Measurements from ENCODE around the gene ZNF628.

The ZNF628 gene

DNA sequence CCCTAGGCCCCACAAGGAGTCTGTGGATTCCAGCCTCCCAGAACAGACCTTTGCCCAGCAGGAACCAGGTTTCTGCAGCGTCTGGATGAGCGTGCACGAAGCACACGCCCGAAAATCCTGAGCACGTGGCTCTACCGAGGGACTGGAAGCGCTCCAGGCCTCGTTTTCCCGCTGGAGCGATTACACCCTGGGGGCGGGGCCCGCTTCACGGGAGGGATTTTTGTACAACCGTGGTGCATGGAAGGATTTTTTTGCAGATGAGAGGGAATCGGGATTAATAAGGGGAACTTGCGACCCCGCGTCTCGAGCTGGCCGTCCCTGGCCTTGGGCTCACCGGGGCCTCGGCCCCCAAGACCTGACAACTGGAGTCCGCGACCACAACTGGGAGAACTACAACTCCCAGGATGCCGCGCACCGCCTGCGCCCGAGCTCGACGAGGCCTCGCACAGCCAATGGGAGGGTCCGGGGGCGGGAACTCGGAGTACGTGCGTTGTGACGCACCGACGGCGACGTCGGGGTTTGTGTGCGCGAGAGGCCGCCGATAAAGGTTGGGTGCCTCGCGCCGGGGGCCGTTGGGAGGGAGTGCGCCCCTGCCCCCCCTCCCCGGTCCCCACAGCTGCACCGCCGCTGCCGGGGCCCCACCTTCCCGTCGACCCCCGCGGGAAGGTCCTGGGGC is at the start of gene ZNF628:
Gene ZNF628, plus strand, starts transcription at position 518 of the 676 bp plus-strand sequence. CDS start 3,294 bp downstream, outside the sequence.
- peak within 1 kb of the TSS; percentile 90 for H3K27ac ChIP-seq
- TF ChIP-seq ZFX (IDR thresholded peaks at IDR 0.05): peak; percentile 85; the same call in 1 of the 2 replicates
- TF ChIP-seq, protein P1, sequence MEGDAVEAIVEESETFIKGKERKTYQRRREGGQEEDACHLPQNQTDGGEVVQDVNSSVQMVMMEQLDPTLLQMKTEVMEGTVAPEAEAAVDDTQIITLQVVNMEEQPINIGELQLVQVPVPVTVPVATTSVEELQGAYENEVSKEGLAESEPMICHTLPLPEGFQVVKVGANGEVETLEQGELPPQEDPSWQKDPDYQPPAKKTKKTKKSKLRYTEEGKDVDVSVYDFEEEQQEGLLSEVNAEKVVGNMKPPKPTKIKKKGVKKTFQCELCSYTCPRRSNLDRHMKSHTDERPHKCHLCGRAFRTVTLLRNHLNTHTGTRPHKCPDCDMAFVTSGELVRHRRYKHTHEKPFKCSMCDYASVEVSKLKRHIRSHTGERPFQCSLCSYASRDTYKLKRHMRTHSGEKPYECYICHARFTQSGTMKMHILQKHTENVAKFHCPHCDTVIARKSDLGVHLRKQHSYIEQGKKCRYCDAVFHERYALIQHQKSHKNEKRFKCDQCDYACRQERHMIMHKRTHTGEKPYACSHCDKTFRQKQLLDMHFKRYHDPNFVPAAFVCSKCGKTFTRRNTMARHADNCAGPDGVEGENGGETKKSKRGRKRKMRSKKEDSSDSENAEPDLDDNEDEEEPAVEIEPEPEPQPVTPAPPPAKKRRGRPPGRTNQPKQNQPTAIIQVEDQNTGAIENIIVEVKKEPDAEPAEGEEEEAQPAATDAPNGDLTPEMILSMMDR (conservative IDR thresholded peaks at IDR 0.05): no peak

- H3K27ac ChIP-seq: no peak overlapping the region
- TF ChIP-seq, protein P1 (conservative IDR thresholded peaks at IDR 0.05): no peak
- TF ChIP-seq ZFX (IDR thresholded peaks at IDR 0.05): no peak
Measured at GRCh38 chr19:55431183-55431582, 45.2 kb upstream of the ZNF628 start.

DNA sequence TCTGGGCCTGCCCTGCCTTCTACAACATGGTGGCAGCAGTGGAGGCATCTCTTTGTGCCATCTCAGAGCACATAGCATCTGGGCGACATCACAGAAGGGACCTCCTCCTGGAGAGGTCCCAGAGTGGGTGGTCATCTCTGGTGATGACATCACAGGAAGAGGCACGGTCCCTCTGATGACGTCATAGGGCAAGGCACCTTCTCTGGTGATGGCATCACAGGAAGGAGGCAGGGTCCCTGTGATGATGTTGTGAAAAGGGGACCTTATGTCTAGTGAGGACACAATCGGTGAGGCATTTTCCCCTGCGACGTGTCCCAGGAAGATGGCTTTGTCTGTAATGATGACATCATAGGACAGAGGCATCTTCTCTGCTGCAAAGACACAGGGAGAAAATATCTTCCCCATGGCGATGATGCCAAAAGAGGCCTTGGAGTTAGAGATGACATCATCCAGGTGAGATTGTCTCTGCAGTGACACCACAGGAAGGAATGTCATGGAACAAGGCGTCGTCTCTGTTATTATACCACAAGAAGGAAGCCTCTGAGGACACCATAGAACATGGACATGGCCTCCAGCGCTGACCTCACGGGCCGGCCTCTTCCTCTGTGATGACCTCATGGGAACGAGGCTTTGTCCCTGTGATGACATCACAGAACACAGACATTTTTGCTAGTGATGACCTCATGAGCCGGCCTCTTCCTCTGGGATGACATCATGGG is 44.0 kb upstream of the ZNF628 start:
- no peak overlapping the region for H3K27ac ChIP-seq
- TF ChIP-seq ZFX (IDR thresholded peaks at IDR 0.05): no peak
- TF ChIP-seq, protein P1 (conservative IDR thresholded peaks at IDR 0.05): no peak

DNA sequence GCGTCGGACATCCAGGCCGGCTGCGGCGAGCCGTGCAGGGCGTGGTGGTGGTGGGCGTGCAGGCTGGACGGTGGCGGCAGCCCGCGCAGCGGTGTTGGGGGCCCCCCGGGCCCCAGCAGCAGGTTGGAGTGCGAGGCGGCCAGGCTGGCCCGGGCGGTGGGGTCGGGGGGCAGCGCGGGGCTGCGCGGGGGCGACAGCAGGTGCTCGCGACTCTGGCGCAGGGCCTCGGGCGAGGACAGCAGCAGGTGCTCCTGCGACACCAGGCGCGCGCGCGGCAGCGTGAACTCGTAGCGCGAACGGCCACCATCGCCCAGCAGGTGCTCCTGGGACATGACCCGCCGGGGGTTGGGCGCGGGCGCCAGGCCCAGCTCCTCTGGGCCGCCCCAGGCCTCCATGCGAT is 43.1 kb upstream of the ZNF628 start:
- no peak overlapping the region for H3K27ac ChIP-seq
- TF ChIP-seq ZFX (IDR thresholded peaks at IDR 0.05): no peak
- TF ChIP-seq, protein P1 (conservative IDR thresholded peaks at IDR 0.05): no peak

DNA sequence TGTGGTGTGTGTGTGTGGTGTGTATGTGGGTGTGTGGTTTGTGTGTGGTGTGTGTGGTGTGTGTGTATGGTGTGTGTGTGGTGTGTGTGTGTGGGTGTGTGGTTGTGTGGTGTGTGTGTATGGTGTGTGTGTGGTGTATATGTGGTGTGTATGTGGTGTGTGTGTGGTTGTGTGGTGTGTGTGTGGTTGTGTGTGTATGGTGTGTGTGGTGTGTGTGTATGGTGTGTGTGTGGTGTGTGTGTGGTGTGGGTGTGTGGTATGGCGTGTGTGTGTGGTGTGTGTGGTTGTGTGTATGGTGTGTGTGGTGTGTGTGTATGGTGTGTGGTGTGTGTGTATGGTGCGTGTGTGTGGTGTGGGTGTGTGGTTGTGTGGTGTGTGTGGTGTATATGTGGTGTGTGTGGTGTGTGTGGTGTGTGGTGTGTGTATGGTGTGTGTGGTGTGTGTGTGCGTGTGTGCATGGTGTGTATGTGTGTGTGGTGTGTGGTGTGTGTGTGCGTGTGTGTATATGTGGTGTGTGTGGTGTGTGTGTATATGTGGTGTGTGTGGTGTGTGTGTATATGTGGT is 42.0 kb upstream of the ZNF628 start:
- no peak overlapping the region for H3K27ac ChIP-seq
- no peak for TF ChIP-seq ZFX (IDR thresholded peaks at IDR 0.05)
- TF ChIP-seq, protein P1 (conservative IDR thresholded peaks at IDR 0.05): no peak

DNA sequence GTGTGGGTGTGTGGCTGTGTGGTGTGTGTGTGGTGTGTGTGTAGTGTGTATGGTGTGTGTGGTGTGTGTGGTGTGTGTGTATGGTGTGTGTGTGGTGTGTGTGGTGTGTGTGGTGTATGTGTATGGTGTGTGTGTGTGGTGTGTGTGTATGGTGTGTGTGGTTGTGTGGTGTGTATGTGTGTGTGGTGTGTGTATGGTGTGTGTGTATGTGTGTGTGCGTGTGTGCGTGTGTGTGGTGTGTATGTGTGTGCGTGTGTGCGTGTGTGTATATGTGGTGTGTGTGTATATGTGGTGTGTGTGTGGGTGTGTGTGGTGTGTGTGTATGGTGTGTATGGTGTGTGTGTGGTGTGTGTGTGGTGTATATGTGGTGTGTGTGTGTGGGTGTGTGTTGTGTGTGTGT is 41.4 kb upstream of the ZNF628 start:
- H3K27ac ChIP-seq: no peak overlapping the region
- TF ChIP-seq ZFX (IDR thresholded peaks at IDR 0.05): no peak
- TF ChIP-seq, protein P1 (conservative IDR thresholded peaks at IDR 0.05): no peak

- H3K27ac ChIP-seq: no peak overlapping the region
- TF ChIP-seq, protein P1 (conservative IDR thresholded peaks at IDR 0.05): no peak
- TF ChIP-seq ZFX (IDR thresholded peaks at IDR 0.05): no peak
Measured at GRCh38 chr19:55436847-55437246, 39.6 kb upstream of the ZNF628 start.
